COLO668 (cell line): ENCODE measurements around the gene B4GALT3.

Source experiments
- DNase-seq: peaks from one replicate; lab custom pipeline; 2025; ENCODE audit not compliant: unreplicated experiment; lab: John Stamatoyannopoulos, UW

The B4GALT3 gene

GRCh38 chr1:161188381-161188780 is 11.1 kb upstream of the B4GALT3 start:
- no peak for DNase-seq

- no peak for DNase-seq
These were observed 10.0 kb upstream of the B4GALT3 start for GRCh38 chr1:161187311-161187710.

GRCh38 chr1:161185732-161186311 is 8.5 kb upstream of the B4GALT3 start:
- DNase-seq = no peak

GRCh38 chr1:161185282-161185682 is 8.0 kb upstream of the B4GALT3 start:
- DNase-seq = no peak

- no peak for DNase-seq
These were observed 4.9 kb upstream of the B4GALT3 start for GRCh38 chr1:161182214-161182613.

GRCh38 chr1:161180639-161181038 is 3.3 kb upstream of the B4GALT3 start:
- DNase-seq = no peak

GRCh38 chr1:161179698-161180097 is 2.4 kb upstream of the B4GALT3 start:
- DNase-seq = no peak

GRCh38 chr1:161177936-161178244 is 583 bp upstream of the B4GALT3 start:
- no peak for DNase-seq

GRCh38 chr1:161176468-161177111 is 717 bp downstream of the B4GALT3 start:
- DNase-seq = no peak

- DNase-seq = no peak
These were observed 1.4 kb downstream of the B4GALT3 start for GRCh38 chr1:161175771-161176453.

GRCh38 chr1:161174911-161175310 is 2.4 kb downstream of the B4GALT3 start:
- no peak for DNase-seq

- no peak for DNase-seq
These were observed 3.6 kb downstream of the B4GALT3 start for GRCh38 chr1:161173711-161174110.

GRCh38 chr1:161172776-161173376 is 4.4 kb downstream of the B4GALT3 start:
- DNase-seq = no peak

GRCh38 chr1:161172349-161172748 is 5.0 kb downstream of the B4GALT3 start:
- no peak for DNase-seq

GRCh38 chr1:161171696-161172095 is 5.6 kb downstream of the B4GALT3 start:
- DNase-seq = no peak

GRCh38 chr1:161171191-161171590 is 6.1 kb downstream of the B4GALT3 start:
- no peak for DNase-seq

- no peak for DNase-seq
These were observed 8.4 kb downstream of the B4GALT3 start for GRCh38 chr1:161168906-161169305.

GRCh38 chr1:161166669-161167548 is 10.4 kb downstream of the B4GALT3 start:
- DNase-seq = peak; percentile 51

GRCh38 chr1:161165742-161166668 is 11.3 kb downstream of the B4GALT3 start, which contains the start of gene PPOX:
TSS of gene PPOX (plus strand) at chr1:161166426. CDS start at chr1:161166848, 422 bp downstream.
- DNase-seq = peak; percentile 97
